Adrenal gland (tissue), 12 donors: ENCODE measurements around the gene SNX9. TPM values are rescaled to one million over a fixed set of nuclear protein-coding genes. Genes with fewer than 3 reads are reported as not detected.

Experiments used
- DNase-seq, 7 donors: peaks; one replicate each; pipeline ENCODE4 v3.0.0-alpha.2; 2019 to 2020
- H3K27ac ChIP-seq, 5 donors: fragments of 200-600 bp; sonication (generic) in 4 of 5; 1 replicate in 3 of 5; 2 replicates in 2 of 5; pipeline versions ENCODE4 v1.5.1 to v1.8.0; 2016 to 2020; ENCODE audit warnings: mild to moderate bottlenecking in 1 of 5
- H3K27me3 ChIP-seq: fragments of 200-600 bp; 2 replicates; pipeline ENCODE4 v1.8.0; 2021
- H3K36me3 ChIP-seq, 2 donors: fragments of 200-600 bp; replicated peaks in 1 of 2; 1 replicate in 1 of 2; 2 replicates in 1 of 2; pipeline versions ENCODE4 v1.5.1 to v1.8.0; 2018 to 2022
- H3K4me1 ChIP-seq, 2 donors: fragments of 200-600 bp; replicated peaks in 1 of 2; 1 replicate in 1 of 2; 2 replicates in 1 of 2; pipeline versions ENCODE4 v1.5.1 to v1.8.0; 2018 to 2021
- H3K4me3 ChIP-seq, 4 donors: fragments of 200-600 bp; sonication (generic) in 3 of 4; one replicate each; pipeline ENCODE4 v1.5.1; 2016 to 2018
- H3K9me3 ChIP-seq, 3 donors: fragments of 200-600 bp; sonication (generic) in 1 of 3; replicated peaks in 1 of 3; 1 replicate in 2 of 3; 2 replicates in 1 of 3; pipeline versions ENCODE4 v1.5.1 to v1.8.0; 2016 to 2021
- CTCF ChIP-seq, 6 experiments: fragments of 450-650 bp in 4 of 6; fragments of 200-600 bp in 2 of 6; sonication (generic) in 1 of 6; IDR thresholded peaks; 1 replicate in 5 of 6; 2 replicates in 1 of 6; pipeline versions ENCODE4 v1.5.1 to v1.8.0; 2016 to 2021; ENCODE audit warnings: antibody characterized with exemption in 6 of 6, mild to moderate bottlenecking in 2 of 6, moderate library complexity in 1 of 6
- POLR2A ChIP-seq, 2 donors: fragments of 450-650 bp; IDR thresholded peaks; one replicate each; pipeline ENCODE4 v1.6.1; 2017; ENCODE audit warnings: antibody characterized with exemption in 2 of 2, mild to moderate bottlenecking in 2 of 2, moderate library complexity in 1 of 2
- WGBS, 4 donors: extraction: QIAGEN DNeasy Blood & Tissue Kit in 2 of 4; methylation state at CpG; one replicate each; pipeline versions ENCODE4 v1.1.5 to v1.1.7; 2013 to 2017; 5-methylcytosine and 5-hydroxymethylcytosine counted together
- intact Hi-C, 2 donors: fragments of 100-400 bp; cut with DNase I; formaldehyde crosslinking; loops; one replicate each; pipeline versions ENCODE4 v1.14.1 to v1.15.0; 2022 to 2023
- polyA plus RNA-seq, 3 donors: library from polyadenylated mRNA; stranded (reverse); fragments of 200-250 nt in 2 of 3; fragments of 350-450 nt in 1 of 3; fragmentation: Illumina TruSeq in 1 of 3; extraction: RNeasy Lipid Tissue Mini Kit (QIAGEN cat#74804) in 1 of 3; gene quantifications; one replicate each; pipeline ENCODE4 v1.2.3, GENCODE V29; 2013 to 2014
- total RNA-seq, 9 donors: library from RNA; depleted of rRNA in 4 of 9; stranded (reverse); fragments of >200 nt in 4 of 9; fragments of 120-200 nt in 1 of 9; fragmentation: NEBNext Ultra II Directional in 1 of 9; extraction: Animal tissue kit (Norgen Biotek cat#: 25700) in 1 of 9; gene quantifications; one replicate each; pipeline versions ENCODE4 v1.1.0 to v1.2.4, GENCODE V29; 2013 to 2023
- donor health status: healthy with polysubstance abuse.
- donor health status: Bipolar disorder and iron deficiency.
- donor health status: DM: yes; HTN: yes; CAD: no.
- donor health status: DM: no; HTN: no; CAD: no.
- donor health status: DM: no; HTN: no; CAD: no.
- donor health status: DM: yes; HTN: yes; CAD: no.

SNX9 gene
- total and polyA plus RNA-seq, 12 donors, result 27.7 to 59.6 (median 50.4) TPM

- H3K27ac ChIP-seq, result peak overlapping the region; percentile 50 to 95 (median 81)
- TF ChIP-seq CTCF (IDR thresholded peaks at IDR 0.05) (no peak), POLR2A (IDR thresholded peaks at IDR 0.05) (no peak)
Measured at GRCh38 chr6:157812425-157813171, 10.4 kb upstream of the SNX9 start.

GRCh38 chr6:157813191-157813590 lies 9.9 kb upstream of the SNX9 start:
- Histone ChIP-seq H3K9me3 (peaks cover 0 to 4% (median 0%) of the 10 kb centered on the region in 3 donors), H3K36me3 (no peaks in the 10 kb centered on the region), H3K4me1 (peaks cover 7 to 32% of the 10 kb centered on the region in 2 donors), H3K27me3 (no peaks in the 10 kb centered on the region), H3K4me3 (peak overlapping the region in 1 of 4 donors; percentile 9), H3K27ac (peak overlapping the region; percentile 50 to 95 (median 81))
- 29 to 55% (median 45%) methylated on average over 4 to 5 of the region's 5 CpGs for WGBS, 4 donors
- DNase-seq, result peak; percentile 40 to 86 (median 66)
- TF ChIP-seq CTCF (IDR thresholded peaks at IDR 0.05), result no peak
- peak in 1 of 2 donors; percentile 69 for TF ChIP-seq POLR2A (IDR thresholded peaks at IDR 0.05)
- intact Hi-C loops, result no loop called here

More at GRCh38 chr6:157812425-157813171, 10.4 kb upstream of the SNX9 start:
- intact Hi-C loops, result no loop called here
- DNase-seq, result no peak
- H3K4me1 ChIP-seq, result peaks cover 7 to 32% of the 10 kb centered on the region in 2 donors
- peaks cover 0 to 4% (median 0%) of the 10 kb centered on the region in 3 donors for H3K9me3 ChIP-seq
- no peaks in the 10 kb centered on the region for H3K27me3 ChIP-seq
- H3K4me3 ChIP-seq, result no peak overlapping the region
- H3K36me3 ChIP-seq, result no peaks in the 10 kb centered on the region

- intact Hi-C loops, result no loop called here
- peaks cover 7 to 32% of the 10 kb centered on the region in 2 donors for H3K4me1 ChIP-seq
- peak; percentile 33 to 76 (median 62) for DNase-seq
- H3K4me3 ChIP-seq, result no peak overlapping the region
- WGBS, 4 donors, result 34 to 44% (median 39%) methylated on average over 5 of the region's 5 CpGs
- no peak for TF ChIP-seq CTCF (IDR thresholded peaks at IDR 0.05)
- peak in 1 of 2 donors; percentile 55 for TF ChIP-seq POLR2A (IDR thresholded peaks at IDR 0.05)
- H3K36me3 ChIP-seq, result no peaks in the 10 kb centered on the region
- H3K9me3 ChIP-seq, result peaks cover 0 to 4% (median 0%) of the 10 kb centered on the region in 3 donors
- peak overlapping the region; percentile 50 to 95 (median 81) for H3K27ac ChIP-seq
- no peaks in the 10 kb centered on the region for H3K27me3 ChIP-seq
Measured at GRCh38 chr6:157813750-157814455, 9.1 kb upstream of the SNX9 start.

GRCh38 chr6:157814883-157815282 lies 8.2 kb upstream of the SNX9 start:
- no peak for DNase-seq
- Histone ChIP-seq H3K27ac (peak overlapping the region in 3 of 5 donors; percentile 81 to 95 (median 91)), H3K4me1 (peaks cover 7 to 32% of the 10 kb centered on the region in 2 donors), H3K9me3 (no peaks in the 10 kb centered on the region), H3K4me3 (no peak overlapping the region), H3K36me3 (no peaks in the 10 kb centered on the region), H3K27me3 (no peaks in the 10 kb centered on the region)
- intact Hi-C loops, result no loop called here
- TF ChIP-seq POLR2A (IDR thresholded peaks at IDR 0.05), result no peak
- TF ChIP-seq CTCF (IDR thresholded peaks at IDR 0.05), result no peak
- WGBS, 4 donors, result 77 to 88% (median 83%) methylated on average over 4 of the region's 4 CpGs
